HG02885 (cell line): ENCODE results near the gene C2orf92.

Experiments
- ATAC-seq: cut with Tn5 transposase; IDR thresholded peaks from one replicate; pipeline ENCODE4 v1.9.1; 2021; ENCODE audit warnings: mild to moderate bottlenecking; ENCODE audit not compliant: unreplicated experiment, poor library complexity

The C2orf92 gene

GRCh38 chr2:97724946-97725688 lies 55.6 kb downstream of the C2orf92 start:
- ATAC-seq = no peak

- no peak for ATAC-seq
Measured at GRCh38 chr2:97726261-97727064, 57.0 kb downstream of the C2orf92 start.

- ATAC-seq = no peak
Measured at GRCh38 chr2:97727296-97727695, 57.8 kb downstream of the C2orf92 start.

GRCh38 chr2:97728091-97728731 lies 58.7 kb downstream of the C2orf92 start:
- ATAC-seq = no peak

GRCh38 chr2:97730245-97730644 lies 60.7 kb downstream of the C2orf92 start:
- ATAC-seq = no peak

- ATAC-seq = no peak
Measured at GRCh38 chr2:97731274-97732020, 61.9 kb downstream of the C2orf92 start.

GRCh38 chr2:97732436-97733340 lies 63.2 kb downstream of the C2orf92 start:
- ATAC-seq = no peak

- ATAC-seq = no peak
Measured at GRCh38 chr2:97733341-97734035, 64.0 kb downstream of the C2orf92 start.

- no peak for ATAC-seq
Measured at GRCh38 chr2:97734061-97735051, 64.8 kb downstream of the C2orf92 start.

- ATAC-seq = no peak
Measured at GRCh38 chr2:97735161-97735561, 65.6 kb downstream of the C2orf92 start.

GRCh38 chr2:97736185-97736584 lies 66.7 kb downstream of the C2orf92 start:
- ATAC-seq = no peak

GRCh38 chr2:97736608-97737330 lies 67.3 kb downstream of the C2orf92 start:
- no peak for ATAC-seq

- ATAC-seq = no peak
Measured at GRCh38 chr2:97737421-97738178, 68.1 kb downstream of the C2orf92 start.

- no peak for ATAC-seq
Measured at GRCh38 chr2:97738179-97739019, 68.9 kb downstream of the C2orf92 start.
